ENCODE results near the gene MCIDAS.

The MCIDAS gene

DNA sequence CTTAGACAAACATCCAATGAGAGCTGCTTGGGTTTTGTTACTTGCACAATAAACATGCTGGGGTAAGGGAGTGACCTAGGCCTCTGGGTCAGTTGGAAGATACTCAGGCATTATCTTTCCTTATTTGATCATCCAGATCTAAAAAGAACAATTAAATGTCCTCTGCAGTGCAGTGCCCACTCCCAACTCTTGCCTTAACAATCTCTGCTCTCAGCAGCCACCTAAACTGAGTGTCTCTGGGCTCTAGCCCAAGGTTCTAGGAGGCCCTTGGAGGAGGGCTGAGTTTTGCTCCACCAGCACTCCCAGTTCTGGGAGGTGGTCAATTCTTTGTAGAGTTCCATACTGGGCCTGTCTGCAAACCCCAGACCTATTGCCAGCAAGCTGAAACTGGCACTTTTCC is 1.8 kb downstream of the MCIDAS start:
- Histone ChIP-seq H3K36me3 (ENCODE audit: low read length) (no peaks in the 10 kb centered on the region), H3K9me2 (replicated peaks; ENCODE audit: insufficient read depth, low read length) (no peaks in the 10 kb centered on the region), H3F3A (ENCODE audit: insufficient read depth) (no peaks in the 10 kb centered on the region), H3K27me3 (ENCODE audit: low read length) (no peaks in the 10 kb centered on the region), H3K4me3 (ENCODE audit: insufficient read depth, low read length, poor library complexity, severe bottlenecking) (no peak overlapping the region), H4K20me1 (ENCODE audit: low read depth, low read length) (no peaks in the 10 kb centered on the region), H3K4me2 (ENCODE audit: low read depth, low read length, poor library complexity, severe bottlenecking) (no peak overlapping the region), H3K9ac (ENCODE audit: low read length) (no peak overlapping the region), H3K27ac (ENCODE audit: low read depth, low read length) (no peak overlapping the region), H3K79me2 (ENCODE audit: insufficient read depth, low read length) (no peaks in the 10 kb centered on the region), H2AFZ (ENCODE audit: low read depth, low read length, severe bottlenecking) (no peak overlapping the region), H3K9me3 (ENCODE audit: insufficient read depth, low read length) (no peaks in the 10 kb centered on the region)
- TF ChIP-seq EZH2phosphoT487 (conservative IDR thresholded peaks at IDR 0.05; ENCODE audit: low read length), result no peak
- TF ChIP-seq, protein P1, sequence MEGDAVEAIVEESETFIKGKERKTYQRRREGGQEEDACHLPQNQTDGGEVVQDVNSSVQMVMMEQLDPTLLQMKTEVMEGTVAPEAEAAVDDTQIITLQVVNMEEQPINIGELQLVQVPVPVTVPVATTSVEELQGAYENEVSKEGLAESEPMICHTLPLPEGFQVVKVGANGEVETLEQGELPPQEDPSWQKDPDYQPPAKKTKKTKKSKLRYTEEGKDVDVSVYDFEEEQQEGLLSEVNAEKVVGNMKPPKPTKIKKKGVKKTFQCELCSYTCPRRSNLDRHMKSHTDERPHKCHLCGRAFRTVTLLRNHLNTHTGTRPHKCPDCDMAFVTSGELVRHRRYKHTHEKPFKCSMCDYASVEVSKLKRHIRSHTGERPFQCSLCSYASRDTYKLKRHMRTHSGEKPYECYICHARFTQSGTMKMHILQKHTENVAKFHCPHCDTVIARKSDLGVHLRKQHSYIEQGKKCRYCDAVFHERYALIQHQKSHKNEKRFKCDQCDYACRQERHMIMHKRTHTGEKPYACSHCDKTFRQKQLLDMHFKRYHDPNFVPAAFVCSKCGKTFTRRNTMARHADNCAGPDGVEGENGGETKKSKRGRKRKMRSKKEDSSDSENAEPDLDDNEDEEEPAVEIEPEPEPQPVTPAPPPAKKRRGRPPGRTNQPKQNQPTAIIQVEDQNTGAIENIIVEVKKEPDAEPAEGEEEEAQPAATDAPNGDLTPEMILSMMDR (IDR thresholded peaks at IDR 0.05; ENCODE audit: insufficient read depth, low read length, poor library complexity, severe bottlenecking), result no peak

DNA sequence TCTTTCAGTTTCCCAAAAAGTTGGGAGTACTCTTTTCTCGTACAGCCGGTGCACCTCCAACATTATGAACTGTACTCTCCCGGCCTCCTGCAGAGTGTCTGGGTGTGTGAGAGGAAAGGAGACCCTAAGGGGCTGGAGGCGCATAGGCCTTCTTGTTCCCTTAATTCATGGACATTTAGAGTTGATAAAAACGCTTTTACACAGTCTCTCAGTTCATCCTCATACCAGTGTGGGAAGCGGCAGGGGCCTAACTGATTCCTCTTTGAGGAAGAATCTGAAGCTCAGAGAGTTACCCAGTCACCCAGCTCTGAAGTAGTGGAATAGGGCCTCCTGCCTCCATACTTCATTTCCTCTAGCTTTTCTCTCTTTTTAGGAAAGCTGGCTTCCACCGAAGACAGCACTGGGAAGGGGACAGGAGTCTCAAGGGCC is 3.3 kb downstream of the MCIDAS start:
- TF ChIP-seq, protein P1 (IDR thresholded peaks at IDR 0.05; ENCODE audit: insufficient read depth, low read length, poor library complexity, severe bottlenecking), result no peak
- no peak for TF ChIP-seq EZH2phosphoT487 (conservative IDR thresholded peaks at IDR 0.05; ENCODE audit: low read length)
- Histone ChIP-seq H3K9me2 (replicated peaks; ENCODE audit: insufficient read depth, low read length) (no peaks in the 10 kb centered on the region), H4K20me1 (ENCODE audit: low read depth, low read length) (no peaks in the 10 kb centered on the region), H3K27me3 (ENCODE audit: low read length) (no peaks in the 10 kb centered on the region), H3K27ac (ENCODE audit: low read depth, low read length) (no peak overlapping the region), H3K4me3 (ENCODE audit: insufficient read depth, low read length, poor library complexity, severe bottlenecking) (no peak overlapping the region), H3K4me2 (ENCODE audit: low read depth, low read length, poor library complexity, severe bottlenecking) (no peak overlapping the region), H3K36me3 (ENCODE audit: low read length) (no peaks in the 10 kb centered on the region), H2AFZ (ENCODE audit: low read depth, low read length, severe bottlenecking) (no peak overlapping the region), H3K9ac (ENCODE audit: low read length) (no peak overlapping the region), H3K79me2 (ENCODE audit: insufficient read depth, low read length) (no peaks in the 10 kb centered on the region), H3F3A (ENCODE audit: insufficient read depth) (no peaks in the 10 kb centered on the region), H3K9me3 (ENCODE audit: insufficient read depth, low read length) (no peaks in the 10 kb centered on the region)

DNA sequence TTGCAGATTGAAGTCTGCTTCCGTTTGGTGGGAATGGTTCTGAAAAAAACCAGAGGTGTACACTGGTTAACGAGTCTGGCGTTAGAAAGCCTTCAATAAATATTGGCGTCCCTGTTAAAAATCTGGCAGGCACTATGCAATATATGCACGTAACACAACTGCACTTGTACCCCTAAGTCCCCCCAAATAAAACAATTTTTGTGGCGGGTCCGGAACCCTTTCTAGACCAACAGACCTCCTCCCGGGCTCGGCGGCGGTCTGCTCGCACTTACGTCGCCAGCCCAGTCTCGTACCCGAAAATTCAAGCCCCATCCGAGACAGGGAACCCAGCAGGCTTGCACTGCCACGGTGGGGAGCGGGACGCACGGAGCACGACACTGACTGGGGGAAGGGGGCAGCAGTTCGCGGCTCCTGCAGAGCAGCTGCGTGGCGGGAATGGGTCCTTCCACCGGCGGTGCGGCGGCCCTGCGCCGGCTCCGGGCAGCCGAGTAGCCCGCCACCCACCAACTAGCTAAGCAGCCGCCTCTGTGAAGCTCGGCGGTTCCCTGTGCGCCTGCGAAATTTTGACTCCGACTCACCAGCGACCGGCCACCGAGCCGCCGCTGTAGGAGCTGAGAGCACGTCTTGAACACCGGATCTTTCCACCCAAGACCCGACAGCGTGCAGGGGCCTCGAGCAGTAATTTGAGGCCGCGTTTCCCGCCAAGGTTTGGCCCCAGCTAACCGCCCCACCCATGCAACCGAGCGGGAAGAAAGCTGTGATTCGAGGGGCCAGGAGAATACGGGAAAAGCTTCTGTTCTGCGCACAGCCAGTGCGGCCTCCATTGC is 3.9 kb downstream of the MCIDAS start:
- no peak overlapping the region for H3K4me3 ChIP-seq (ENCODE audit: insufficient read depth, low read length, poor library complexity, severe bottlenecking)
- H3K9me3 ChIP-seq (ENCODE audit: insufficient read depth, low read length), result no peaks in the 10 kb centered on the region
- H3K79me2 ChIP-seq (ENCODE audit: insufficient read depth, low read length), result no peaks in the 10 kb centered on the region
- H2AFZ ChIP-seq (ENCODE audit: low read depth, low read length, severe bottlenecking), result no peak overlapping the region
- no peak overlapping the region for H3K4me2 ChIP-seq (ENCODE audit: low read depth, low read length, poor library complexity, severe bottlenecking)
- H4K20me1 ChIP-seq (ENCODE audit: low read depth, low read length), result no peaks in the 10 kb centered on the region
- H3K36me3 ChIP-seq (ENCODE audit: low read length), result no peaks in the 10 kb centered on the region
- no peaks in the 10 kb centered on the region for H3K9me2 ChIP-seq (replicated peaks; ENCODE audit: insufficient read depth, low read length)
- H3F3A ChIP-seq (ENCODE audit: insufficient read depth), result no peaks in the 10 kb centered on the region
- no peak overlapping the region for H3K9ac ChIP-seq (ENCODE audit: low read length)
- no peak for TF ChIP-seq EZH2phosphoT487 (conservative IDR thresholded peaks at IDR 0.05; ENCODE audit: low read length)
- TF ChIP-seq, protein P1 (IDR thresholded peaks at IDR 0.05; ENCODE audit: insufficient read depth, low read length, poor library complexity, severe bottlenecking), result no peak
- no peak overlapping the region for H3K27ac ChIP-seq (ENCODE audit: low read depth, low read length)
- H3K27me3 ChIP-seq (ENCODE audit: low read length), result no peaks in the 10 kb centered on the region

All from SU-DHL-6 (cell line).